SH-SY5Y (cell line): Measurements from ENCODE around the gene TMEM30B.

Source experiments
- GATA2 ChIP-seq: IDR thresholded peaks from 2 replicates; pipeline ENCODE4 v1.6.1; 2011; ENCODE audit warnings: mild to moderate bottlenecking, low read depth, low read length
- GATA3 ChIP-seq: IDR thresholded peaks from 2 replicates; pipeline ENCODE4 v1.6.1; 2011; ENCODE audit warnings: low read depth, mild to moderate bottlenecking, low read length, moderate library complexity

DNA sequence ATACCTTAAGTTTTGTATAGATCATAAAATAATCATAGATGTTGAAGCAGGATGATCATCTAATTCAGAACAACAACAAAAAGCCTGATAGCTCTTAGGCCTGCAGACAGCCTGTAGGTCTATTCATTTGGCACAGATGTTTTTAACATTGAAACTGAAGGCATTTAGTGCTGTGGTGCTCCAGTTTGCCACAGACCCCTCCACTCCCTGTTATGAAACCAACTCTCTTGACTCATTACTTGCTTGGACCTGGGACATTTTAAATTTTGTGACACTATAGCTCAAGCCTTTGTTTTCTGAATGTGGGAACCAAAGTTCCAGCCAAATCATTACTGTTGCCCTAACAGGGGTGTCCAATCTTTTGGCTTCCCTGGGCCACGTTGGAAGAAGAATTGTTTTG is 49.4 kb upstream of the TMEM30B start:
- no peak for TF ChIP-seq GATA3
- no peak for TF ChIP-seq GATA2
